DND-41 (cell line): ENCODE results near the gene PHLPP1.

ENCODE experiments used
- ATAC-seq: fragments of 200-7000 bp; cut with Tn5 transposase; 3 replicates; pipeline ENCODE4 v1.9.1; 2021; ENCODE audit warnings: low read depth; ENCODE audit not compliant: insufficient read depth
- DNase-seq: peaks from one replicate; pipeline ENCODE4 v3.0.0-alpha.2; 2020
- H2AFZ ChIP-seq: 2 replicates; pipeline ENCODE4 v1.6.0; 2012; ENCODE audit warnings: low read depth, low read length
- H3K27ac ChIP-seq: 2 replicates; pipeline ENCODE4 v1.5.1; 2012; ENCODE audit warnings: low read length, inconsistent platforms
- H3K27me3 ChIP-seq: fragments of 200-600 bp; sonication (generic); 2 replicates; pipeline ENCODE4 v1.6.0; 2012; ENCODE audit warnings: low read length, mild to moderate bottlenecking, inconsistent platforms; ENCODE audit not compliant: insufficient read depth, poor library complexity
- H3K36me3 ChIP-seq: 2 replicates; pipeline ENCODE4 v1.5.1; 2012; ENCODE audit warnings: low read length, inconsistent platforms; ENCODE audit not compliant: insufficient read depth
- H3K4me1 ChIP-seq: 2 replicates; pipeline ENCODE4 v1.5.1; 2012; ENCODE audit warnings: mild to moderate bottlenecking, low read length; ENCODE audit not compliant: insufficient read depth
- H3K4me2 ChIP-seq: 2 replicates; pipeline ENCODE4 v1.6.0; 2012; ENCODE audit warnings: mild to moderate bottlenecking, moderate library complexity, low read length, inconsistent platforms; ENCODE audit not compliant: insufficient read depth
- H3K4me3 ChIP-seq, 2 experiments: fragments of 200-600 bp in 1 of 2; shearing (Covaris generic) in 1 of 2; 2 replicates each; pipeline ENCODE4 v1.5.1; 2012 to 2016; ENCODE audit warnings: inconsistent platforms in 2 of 2, low read length in 2 of 2, mild to moderate bottlenecking in 2 of 2, low read depth in 1 of 2, moderate library complexity in 1 of 2
- H3K79me2 ChIP-seq: 2 replicates; pipeline ENCODE4 v1.6.0; 2012; ENCODE audit warnings: low read length, inconsistent platforms; ENCODE audit not compliant: insufficient read depth
- H3K9ac ChIP-seq: 2 replicates; pipeline ENCODE4 v1.6.0; 2012; ENCODE audit warnings: low read depth, mild to moderate bottlenecking, inconsistent platforms, low read length, moderate library complexity
- H3K9me3 ChIP-seq: 2 replicates; pipeline ENCODE4 v1.5.1; 2012; ENCODE audit warnings: low read length, moderate library complexity, mild to moderate bottlenecking, inconsistent platforms; ENCODE audit not compliant: insufficient read depth, severe bottlenecking
- H4K20me1 ChIP-seq: 2 replicates; pipeline ENCODE4 v1.6.0; 2012; ENCODE audit warnings: low read length; ENCODE audit not compliant: insufficient read depth
- CTCF ChIP-seq: IDR thresholded peaks from 2 replicates; pipeline ENCODE4 v1.5.1; 2012; ENCODE audit warnings: borderline replicate concordance, low read length, moderate library complexity, mild to moderate bottlenecking; ENCODE audit not compliant: poor library complexity, severe bottlenecking; ENCODE audit errors: extremely low read depth
- EZH2 ChIP-seq: IDR thresholded peaks from 3 replicates; pipeline ENCODE4 v1.6.1; 2012; ENCODE audit warnings: borderline replicate concordance, low read depth, mild to moderate bottlenecking, moderate library complexity, low read length, inconsistent platforms; ENCODE audit not compliant: severe bottlenecking

The PHLPP1 gene

DNA sequence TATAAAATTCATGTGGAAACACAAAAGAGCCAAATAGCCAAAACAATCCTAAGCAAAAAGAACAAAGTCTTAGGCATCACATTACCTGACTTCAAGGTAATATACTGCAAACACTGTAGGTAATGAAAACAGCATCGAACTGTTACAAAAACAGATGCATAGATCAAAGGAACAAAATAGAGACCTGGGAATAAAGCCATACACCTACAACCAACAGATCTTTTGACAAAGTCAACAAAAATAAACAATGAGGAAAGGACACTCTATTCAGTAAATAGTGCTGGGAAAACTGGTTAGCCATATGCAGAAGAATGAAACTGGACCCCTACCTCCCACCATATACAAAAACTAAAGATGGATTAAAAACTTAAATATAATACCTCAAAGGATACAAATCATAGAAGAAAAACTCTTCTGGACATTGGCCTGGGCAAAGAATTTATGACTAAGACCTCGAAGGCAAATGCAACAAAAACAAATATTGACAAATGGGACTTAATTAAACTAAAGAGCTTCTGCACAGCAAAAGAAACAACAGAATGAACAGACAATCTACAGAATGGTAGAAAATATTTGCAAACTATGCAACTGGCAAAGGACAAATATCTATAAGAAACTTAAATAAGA, 218.0 kb downstream of the PHLPP1 start:
- Histone ChIP-seq H3K4me1 (no peaks in the 10 kb centered on the region), H3K4me2 (no peak overlapping the region), H4K20me1 (no peaks in the 10 kb centered on the region), H3K36me3 (no peaks in the 10 kb centered on the region), H3K9ac (no peak overlapping the region), H3K4me3 (no peak overlapping the region), H3K9me3 (no peaks in the 10 kb centered on the region), H2AFZ (no peak overlapping the region), H3K27ac (no peak overlapping the region), H3K27me3 (no peaks in the 10 kb centered on the region), H3K79me2 (no peaks in the 10 kb centered on the region)
- TF ChIP-seq CTCF (no peak), EZH2 (no peak)
- DNase-seq: no peak
- ATAC-seq: no peak

DNA sequence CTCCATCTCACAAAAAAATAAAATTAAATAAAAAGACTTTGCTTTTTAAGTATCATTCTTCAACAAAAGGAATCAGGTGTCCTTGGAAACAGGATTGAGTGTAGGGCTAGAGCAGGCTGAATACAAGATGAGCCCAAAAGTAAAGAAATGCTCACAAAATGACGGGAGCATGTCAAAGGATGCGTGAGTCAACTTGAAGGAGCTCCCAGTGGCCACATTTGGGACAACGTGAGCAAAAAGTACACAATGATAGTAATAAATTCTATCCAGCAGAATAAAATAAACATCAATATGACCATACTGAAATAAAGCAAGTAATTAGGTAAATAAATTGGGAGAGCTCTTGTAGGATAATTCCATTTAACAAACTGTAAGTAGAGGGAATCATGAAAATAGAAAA, 220.7 kb downstream of the PHLPP1 start:
- no peaks in the 10 kb centered on the region for H3K79me2 ChIP-seq
- no peak overlapping the region for H3K27ac ChIP-seq
- H3K4me3 ChIP-seq: no peak overlapping the region
- H4K20me1 ChIP-seq: no peaks in the 10 kb centered on the region
- H3K36me3 ChIP-seq: no peaks in the 10 kb centered on the region
- no peak overlapping the region for H3K9ac ChIP-seq
- H3K9me3 ChIP-seq: no peaks in the 10 kb centered on the region
- DNase-seq: no peak
- H3K4me2 ChIP-seq: no peak overlapping the region
- ATAC-seq: no peak
- H3K27me3 ChIP-seq: no peaks in the 10 kb centered on the region
- no peak overlapping the region for H2AFZ ChIP-seq
- no peak for TF ChIP-seq CTCF
- no peak for TF ChIP-seq EZH2
- H3K4me1 ChIP-seq: no peaks in the 10 kb centered on the region

DNA sequence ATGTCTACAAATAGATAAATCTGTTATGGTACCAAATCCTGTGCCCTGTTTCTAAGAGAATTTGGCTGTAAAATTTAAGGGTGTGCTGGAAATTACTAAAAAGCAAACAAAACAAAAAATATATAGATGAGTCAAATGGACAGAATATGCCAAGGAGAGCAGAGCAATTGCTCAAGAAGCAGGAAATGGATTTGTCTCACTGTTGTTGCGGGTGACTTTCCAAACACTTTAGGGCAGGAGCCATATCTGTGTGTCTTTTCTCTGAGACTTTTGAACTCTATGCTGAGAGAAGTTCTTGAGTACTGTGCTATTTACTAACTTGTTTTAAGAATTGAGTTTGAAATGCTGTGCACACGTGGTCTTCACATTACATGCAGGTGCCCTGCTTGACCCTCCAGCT, 221.7 kb downstream of the PHLPP1 start:
- no peaks in the 10 kb centered on the region for H3K36me3 ChIP-seq
- H3K79me2 ChIP-seq: no peaks in the 10 kb centered on the region
- DNase-seq: no peak
- no peaks in the 10 kb centered on the region for H4K20me1 ChIP-seq
- no peak overlapping the region for H3K4me3 ChIP-seq
- no peaks in the 10 kb centered on the region for H3K27me3 ChIP-seq
- no peak overlapping the region for H3K9ac ChIP-seq
- H3K4me1 ChIP-seq: no peaks in the 10 kb centered on the region
- ATAC-seq: no peak
- no peak overlapping the region for H3K4me2 ChIP-seq
- no peak overlapping the region for H3K27ac ChIP-seq
- H3K9me3 ChIP-seq: no peaks in the 10 kb centered on the region
- H2AFZ ChIP-seq: no peak overlapping the region
- no peak for TF ChIP-seq CTCF
- TF ChIP-seq EZH2: no peak
